GM11168 (cell line): ENCODE measurements around the gene FOXC2.

Source experiments
- in situ Hi-C: fragments of 300-500 bp; cut with MboI; formaldehyde crosslinking; loops from one replicate; pipeline ENCODE4 v1.12.0; 2022; ENCODE audit warnings: low sequenced_read_pairs; ENCODE audit not compliant: unreplicated experiment

The FOXC2 gene

DNA sequence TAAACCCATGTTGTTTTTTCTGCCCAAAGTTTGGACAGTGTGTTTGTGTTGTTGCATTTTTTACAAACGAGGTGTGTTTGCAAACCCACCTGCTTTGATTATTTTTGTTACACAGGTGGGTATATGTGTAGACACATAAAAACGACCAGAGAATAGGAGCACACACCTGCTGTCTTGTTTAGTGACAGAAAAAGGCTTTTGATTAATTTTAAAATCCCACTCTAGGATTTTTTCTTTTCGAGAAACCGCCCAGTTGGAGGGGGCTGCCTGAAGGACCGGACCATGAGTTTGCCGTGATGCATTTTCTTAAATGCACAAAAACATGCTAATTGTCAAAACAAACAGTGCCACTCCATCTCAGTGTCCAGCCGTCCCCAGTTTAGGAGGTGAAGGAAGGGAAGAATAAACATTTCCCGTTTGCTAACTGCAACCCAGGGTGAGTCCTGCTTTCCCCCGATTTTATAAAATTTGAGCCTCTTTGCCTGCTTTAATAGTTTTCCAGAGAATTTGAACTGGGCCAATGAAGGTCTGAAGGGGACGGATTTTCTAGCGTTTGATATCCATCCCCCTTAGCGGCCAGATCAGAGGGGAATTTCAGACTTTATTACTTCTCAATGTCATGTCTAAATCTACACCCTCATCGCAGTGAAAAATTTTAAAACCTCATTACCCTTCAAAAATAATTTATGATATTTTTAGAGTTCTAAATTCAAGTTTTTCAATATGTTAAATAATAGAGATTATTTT, 3.2 kb downstream of the FOXC2 start:
- in situ Hi-C loops: loop anchor here (10.0 to 25.0 kb wide), 2 partner anchors 505 to 717 kb away; no protein-coding TSS in a partner anchor

DNA sequence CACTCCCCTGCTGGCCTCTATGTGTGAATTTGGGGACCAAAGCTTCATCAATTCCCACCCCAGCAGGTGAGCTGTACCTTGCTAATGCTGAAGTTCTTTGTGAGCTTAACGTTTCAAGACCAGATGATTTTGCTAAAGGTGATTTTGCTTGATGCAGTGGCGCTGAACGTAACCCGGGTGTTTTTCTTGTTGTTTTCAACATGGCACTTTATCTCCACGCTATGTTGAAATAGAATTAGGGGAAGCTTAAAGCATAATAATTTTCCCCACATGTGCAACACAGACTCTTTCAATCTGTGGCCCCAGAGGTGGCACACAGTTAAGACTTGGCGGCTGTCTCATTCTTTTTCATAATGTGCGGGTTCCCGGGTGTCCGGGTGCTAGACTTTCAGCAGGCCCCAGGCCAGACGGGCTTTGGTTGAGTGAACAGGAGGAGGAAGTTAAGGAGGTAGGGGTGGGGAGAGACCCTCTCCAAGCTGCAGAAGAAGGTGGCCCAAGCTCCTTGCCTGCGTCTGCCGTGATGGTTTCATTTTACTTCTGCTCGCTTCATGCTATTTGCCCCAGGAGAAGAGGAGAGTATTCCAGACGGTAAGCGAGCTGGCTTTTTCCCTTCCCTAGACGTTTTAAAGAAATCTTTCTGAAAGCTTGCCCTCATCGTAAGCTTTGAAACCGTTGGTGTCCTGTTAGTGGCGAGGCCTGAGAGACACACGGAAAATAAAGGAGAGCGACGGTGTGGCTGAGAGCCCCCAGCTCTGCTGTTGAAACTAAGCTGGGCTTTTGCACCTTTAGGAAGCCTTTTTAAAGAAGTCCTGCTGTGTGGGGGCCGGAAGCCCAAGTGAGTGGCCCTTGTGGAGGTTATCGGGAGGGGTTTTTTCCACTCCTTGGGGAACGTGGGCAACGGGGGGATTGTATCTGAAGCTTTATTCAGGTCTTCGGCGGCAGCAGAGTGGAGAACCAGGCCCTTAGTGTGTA, 4.2 kb downstream of the FOXC2 start:
- in situ Hi-C loops: loop anchor here (25.0 kb wide), 1 partner anchor 716 kb away; no protein-coding TSS in a partner anchor

DNA sequence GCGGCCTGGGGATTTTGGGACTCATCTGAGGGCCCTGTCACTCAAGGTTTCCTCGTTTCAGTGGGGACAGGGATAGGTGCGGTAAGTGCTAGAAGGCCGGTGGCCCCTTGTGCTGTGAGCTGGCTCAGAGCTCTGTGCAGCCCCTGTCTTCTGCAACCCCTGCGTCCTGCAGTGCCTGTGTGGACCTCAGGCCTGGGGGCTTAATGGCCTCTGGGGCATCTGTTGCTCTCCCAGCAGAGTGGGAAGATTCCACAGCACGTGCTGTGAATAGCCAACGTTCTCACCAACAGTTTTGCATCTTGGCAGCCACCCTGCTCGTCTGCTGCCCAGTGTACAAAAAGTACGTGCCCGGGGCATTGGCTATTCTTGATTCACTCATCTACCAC, 4.9 kb downstream of the FOXC2 start:
- in situ Hi-C loops: loop anchor here (25.0 kb wide), 1 partner anchor 716 kb away; no protein-coding TSS in a partner anchor

DNA sequence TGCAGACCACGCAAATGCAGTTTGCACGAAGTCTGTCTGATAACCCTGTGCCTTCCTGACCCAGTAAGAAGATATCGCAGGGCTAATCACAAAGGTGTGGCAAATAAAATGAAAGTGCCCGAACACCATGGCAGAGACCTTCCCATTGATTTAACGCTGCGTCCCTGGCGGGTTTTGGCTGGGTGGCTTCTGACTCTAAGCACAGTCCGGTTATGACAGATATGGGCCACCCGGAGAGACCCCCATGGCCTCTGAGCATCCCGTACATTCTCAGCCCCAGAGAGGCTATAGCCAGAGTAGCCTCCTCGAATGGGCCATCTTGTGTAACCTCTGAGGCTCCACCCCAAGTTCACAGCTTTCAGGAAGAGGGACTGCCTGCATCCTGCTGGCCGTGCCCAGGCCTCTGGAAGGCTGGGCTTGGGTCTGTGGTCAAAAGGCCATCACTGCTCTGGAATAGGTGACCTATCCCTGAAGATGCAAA, 5.5 kb downstream of the FOXC2 start:
- in situ Hi-C loops: loop anchor here (25.0 kb wide), 1 partner anchor 715 kb away; no protein-coding TSS in a partner anchor

DNA sequence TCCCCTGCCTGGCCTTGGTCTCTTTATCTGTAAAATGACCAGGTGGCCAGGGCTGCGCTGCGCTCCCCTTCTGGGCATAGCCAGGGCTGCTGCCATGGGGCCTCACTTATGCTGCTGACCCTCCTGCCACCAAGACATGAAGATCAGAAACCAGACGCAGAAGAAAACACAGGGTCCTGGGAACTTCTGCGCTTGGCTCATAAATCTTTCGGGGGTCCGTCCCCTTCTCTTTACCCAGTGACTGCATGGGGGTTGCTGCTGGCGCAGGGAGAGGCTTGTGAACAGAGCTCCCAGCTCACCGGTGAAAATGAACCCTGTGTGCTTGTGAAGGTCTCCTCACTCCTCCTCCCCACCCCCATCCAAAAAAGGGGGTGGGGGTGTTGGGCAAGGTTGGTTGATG, 6.0 kb downstream of the FOXC2 start:
- in situ Hi-C loops: loop anchor here (25.0 kb wide), 1 partner anchor 715 kb away; no protein-coding TSS in a partner anchor

DNA sequence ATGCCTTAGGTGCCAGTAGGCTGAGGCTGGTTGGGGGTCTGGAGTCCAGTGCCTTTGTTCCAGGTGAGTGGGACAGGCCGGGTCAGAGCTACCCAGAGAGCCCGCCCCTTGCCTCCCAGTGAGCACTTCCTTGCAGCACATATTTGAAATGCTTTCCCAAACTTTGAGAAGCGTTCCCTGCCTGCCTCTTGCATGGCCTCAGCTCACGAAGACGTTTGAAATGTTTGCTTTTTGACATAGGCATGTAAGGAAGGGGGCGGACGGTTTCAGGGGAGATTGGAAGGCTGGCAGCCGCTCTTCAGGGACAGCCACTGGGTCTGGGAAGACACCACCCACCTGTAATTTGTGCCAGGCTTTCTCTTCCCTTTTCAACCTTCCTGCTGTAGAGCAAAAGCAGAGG, 6.6 kb downstream of the FOXC2 start:
- in situ Hi-C loops: loop anchor here (25.0 kb wide), 1 partner anchor 714 kb away; no protein-coding TSS in a partner anchor

DNA sequence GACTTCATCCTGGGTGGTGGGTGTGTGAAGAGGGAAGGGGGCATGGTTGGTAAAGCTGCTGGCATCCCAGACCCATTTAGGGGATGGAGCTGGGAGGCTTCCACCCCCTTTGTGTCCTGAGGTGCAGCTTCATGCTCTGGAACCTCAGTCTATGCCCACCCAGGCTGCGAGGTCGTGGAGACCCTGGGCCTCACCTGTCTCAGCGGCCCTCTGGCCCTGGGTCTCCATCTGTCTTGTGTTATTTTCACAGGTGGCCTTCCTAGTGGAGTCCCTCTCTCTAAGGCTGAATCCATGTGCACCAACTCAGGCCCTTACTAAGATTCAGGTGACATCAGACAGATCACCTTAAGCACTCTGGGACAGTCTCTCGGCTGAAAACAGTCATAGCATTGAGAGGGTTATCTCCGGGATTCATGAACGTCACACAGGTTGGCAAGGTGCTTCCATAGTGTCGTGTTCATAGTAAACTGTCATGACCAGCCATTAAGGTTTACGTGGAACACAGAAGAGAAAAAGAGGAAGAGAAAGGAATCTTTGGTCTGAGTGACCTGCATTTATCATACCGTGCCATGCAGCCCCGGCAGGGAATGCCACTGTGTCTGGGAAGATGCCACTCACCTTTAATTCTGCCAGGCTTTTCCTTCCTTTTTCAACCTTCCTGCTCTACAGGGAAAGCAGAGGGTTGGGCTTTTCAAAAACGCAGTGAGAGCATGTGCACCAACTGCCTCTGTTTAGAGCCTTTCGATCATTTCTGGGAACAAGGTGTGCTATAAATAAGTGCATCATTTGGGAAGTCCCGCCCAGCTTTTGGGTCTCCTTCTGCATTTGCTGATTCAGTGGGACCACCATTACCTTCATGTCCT, 7.2 kb downstream of the FOXC2 start:
- in situ Hi-C loops: loop anchor here (25.0 kb wide), 1 partner anchor 713 kb away; no protein-coding TSS in a partner anchor

DNA sequence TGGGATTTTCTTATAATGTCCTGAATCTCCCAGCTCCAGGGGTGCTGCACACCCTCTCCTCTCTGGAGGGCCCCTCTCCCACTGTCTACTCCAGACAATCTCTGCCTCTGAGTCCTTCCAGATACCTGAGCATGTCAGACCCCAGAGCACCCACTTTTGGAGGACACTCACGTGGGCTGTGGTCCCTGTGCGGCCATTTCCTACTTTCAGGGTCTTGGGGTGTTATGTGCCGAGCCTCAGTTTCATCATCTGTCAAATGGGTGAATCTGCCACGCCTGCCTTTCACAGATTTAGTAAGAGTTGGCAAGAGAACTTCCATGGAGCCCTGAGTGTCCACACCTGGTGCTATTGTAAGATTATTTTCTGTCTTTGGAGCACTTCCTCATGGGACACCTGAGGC, 8.0 kb downstream of the FOXC2 start:
- in situ Hi-C loops: loop anchor here (25.0 kb wide), 1 partner anchor 713 kb away; no protein-coding TSS in a partner anchor

DNA sequence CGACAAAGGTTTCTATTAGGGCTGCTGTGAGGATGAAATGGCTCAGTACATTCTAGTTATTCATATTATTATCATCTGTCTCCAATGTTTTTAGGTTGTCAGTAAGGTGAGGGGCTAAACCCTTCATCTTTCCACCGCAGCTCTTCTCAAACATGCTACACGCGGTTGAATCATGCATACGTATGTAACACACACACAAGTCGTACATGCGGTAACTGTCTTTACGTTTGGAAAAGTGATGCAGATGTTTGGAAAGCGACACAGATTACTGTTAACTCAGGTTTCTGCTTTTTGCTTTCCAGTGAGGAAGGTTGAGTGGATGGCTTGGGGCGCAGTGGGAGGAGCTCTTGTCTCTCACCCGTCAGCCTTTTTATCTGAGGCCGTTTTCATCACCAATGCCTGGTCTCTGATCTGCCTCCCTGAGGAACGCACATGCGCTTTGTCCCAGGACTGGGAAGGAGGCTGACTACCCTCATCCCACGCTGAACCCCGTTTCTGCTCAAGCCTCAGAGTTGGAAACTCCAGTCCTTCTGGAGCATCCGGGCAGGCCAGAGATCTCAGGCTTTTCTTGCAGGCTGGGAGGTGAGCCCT, 8.6 kb downstream of the FOXC2 start:
- in situ Hi-C loops: no loop called here

DNA sequence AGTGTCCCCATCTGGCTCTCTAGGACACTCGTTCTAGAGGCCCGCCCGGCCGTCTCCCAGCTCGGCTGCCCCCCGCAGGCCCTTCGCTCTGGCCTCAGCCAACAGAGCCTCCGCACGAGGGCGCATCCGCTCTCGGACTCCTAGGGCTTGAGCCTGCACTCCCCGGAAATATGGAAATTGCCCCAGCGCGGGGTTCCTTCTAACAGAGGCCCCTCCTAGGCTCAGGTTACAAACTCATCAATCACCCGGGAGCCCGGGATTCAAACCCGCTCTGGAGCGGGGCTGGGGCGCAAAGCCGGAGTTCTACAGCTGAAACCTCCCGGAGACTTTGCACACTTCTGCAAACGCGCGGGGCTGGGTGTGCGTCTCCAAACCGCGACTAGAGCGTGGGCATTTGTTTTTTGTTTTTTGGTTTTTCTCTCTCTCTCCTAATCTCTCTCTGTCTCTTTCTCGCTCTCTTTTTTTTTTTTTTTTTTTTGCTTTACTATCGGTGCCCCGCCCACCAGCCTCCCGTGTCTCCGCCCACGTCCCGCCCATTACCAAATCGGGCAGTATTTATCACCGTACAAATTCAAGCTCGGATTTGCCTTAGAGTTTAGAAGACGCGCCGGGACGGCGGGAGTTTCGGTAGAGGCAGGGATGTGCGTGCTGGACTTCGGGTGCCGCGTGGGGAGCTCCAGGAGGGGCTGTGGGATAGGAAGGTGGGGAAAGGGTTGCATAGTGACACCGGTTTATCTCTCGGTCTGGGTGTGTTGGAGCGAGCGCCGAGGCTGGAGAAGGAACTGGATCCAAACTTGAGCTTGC, 9.3 kb downstream of the FOXC2 start:
- in situ Hi-C loops: no loop called here

DNA sequence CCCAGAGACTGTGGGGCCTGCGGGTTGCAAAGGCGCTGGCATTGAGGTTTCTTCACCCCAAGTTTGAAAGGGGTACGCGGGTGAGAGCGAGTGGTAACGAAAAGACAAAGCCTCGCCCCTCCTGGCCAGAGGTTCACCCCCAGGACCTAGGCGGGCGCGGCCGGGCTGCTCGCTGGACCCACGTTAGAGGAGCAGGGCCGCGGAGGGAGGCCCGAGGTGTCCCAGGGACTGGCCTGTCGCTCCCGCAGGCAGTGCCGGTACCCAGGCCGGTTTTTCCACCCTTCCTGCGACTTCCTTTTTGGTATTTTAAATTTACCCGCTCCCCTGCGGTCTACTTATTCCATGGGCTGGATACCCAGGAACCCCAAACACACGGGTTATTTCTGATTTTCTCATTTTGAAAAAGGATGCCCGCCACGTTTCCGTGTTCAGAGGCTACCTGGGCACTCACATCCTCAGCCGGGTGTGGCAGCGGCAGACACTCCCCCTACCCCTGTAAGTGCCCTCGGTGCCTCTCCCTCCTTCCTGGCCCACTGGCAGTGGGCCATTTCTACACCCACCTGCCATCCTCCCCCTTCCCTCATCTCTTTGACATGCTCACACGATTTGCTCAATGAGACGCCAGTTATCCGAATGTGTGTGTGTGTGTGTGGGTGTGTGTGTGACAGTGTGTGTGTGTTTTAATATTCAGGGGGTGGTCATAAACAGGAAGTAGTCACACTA, 10.1 kb downstream of the FOXC2 start:
- in situ Hi-C loops: no loop called here

DNA sequence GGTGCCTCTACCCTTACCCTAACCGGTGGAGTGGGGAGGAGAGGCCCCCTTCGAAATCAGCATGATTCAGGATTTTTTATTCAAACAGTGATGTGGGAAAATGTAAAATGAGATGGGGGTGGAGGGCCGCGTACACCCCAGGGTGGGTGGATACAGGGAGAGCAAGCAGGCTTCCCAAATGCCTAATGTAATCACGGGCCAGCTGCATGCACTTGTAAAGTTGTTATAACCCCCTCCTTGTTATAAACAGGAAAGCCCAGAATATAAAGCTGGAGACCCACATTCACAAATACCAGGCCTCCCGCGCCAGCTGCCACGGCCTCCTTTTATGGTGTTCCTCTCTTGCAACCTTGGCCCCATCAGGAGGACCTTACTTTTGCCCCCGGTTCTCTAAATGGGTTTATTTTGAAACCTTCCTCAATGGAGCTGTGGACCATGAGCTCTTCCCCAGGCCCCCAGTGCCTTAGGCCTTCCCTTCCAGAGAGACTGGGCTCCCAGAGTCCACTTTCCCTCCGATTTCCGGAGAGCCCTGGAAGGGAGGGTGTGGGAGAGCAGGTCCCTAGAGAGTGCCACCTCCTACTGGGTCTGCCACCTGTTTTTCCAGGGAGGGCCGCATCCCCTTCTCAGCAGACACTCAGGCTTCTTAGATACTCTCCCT, 10.8 kb downstream of the FOXC2 start:
- in situ Hi-C loops: no loop called here

DNA sequence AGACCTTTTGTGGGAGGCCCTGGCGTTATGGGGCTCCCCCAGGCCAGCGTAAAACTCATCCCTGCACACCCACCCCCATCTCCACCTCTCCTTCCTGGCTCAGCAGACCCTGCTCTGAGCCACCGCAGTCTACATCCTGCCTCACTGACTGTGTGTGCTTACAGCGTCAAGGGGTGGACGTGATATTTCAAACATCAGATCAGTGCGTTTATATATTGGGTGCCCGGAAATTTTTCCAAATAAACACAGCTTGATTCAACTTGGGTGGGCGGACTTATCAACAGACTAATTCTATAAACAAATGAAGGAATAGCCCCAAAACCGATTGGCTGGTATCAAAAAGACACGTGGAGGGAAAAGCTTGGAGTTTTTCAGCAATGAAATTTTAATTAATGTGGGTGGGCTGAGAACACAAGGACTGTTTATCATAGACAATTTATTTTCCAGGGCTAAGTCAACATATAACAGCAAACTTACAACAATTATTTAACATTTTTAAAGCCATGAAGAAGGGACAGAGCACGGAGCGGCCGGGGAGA, 11.5 kb downstream of the FOXC2 start, which contains the start of gene FOXL1:
Gene FOXL1 (plus strand): TSS at position 489 of the 539 bp plus-strand sequence. CDS start 175 bp downstream, outside the sequence.
- in situ Hi-C loops: no loop called here

DNA sequence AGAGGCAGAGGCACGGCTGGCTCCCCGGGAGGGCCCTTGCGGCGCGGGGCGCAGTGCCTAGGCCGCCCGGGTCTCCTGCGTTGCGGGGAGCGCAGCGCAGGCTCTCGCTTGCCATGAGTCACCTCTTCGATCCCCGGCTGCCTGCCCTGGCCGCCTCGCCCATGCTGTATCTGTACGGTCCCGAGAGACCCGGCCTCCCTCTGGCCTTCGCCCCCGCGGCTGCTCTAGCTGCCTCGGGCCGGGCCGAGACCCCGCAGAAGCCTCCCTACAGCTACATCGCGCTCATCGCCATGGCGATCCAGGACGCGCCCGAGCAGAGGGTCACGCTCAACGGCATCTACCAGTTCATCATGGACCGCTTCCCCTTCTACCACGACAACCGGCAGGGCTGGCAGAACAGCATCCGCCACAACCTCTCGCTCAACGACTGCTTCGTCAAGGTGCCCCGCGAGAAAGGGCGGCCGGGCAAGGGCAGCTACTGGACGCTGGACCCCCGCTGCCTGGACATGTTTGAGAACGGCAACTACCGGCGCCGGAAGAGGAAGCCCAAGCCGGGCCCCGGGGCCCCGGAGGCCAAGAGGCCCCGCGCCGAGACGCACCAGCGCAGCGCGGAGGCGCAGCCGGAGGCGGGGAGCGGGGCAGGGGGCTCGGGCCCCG, 12.1 kb downstream of the FOXC2 start:
- in situ Hi-C loops: no loop called here

DNA sequence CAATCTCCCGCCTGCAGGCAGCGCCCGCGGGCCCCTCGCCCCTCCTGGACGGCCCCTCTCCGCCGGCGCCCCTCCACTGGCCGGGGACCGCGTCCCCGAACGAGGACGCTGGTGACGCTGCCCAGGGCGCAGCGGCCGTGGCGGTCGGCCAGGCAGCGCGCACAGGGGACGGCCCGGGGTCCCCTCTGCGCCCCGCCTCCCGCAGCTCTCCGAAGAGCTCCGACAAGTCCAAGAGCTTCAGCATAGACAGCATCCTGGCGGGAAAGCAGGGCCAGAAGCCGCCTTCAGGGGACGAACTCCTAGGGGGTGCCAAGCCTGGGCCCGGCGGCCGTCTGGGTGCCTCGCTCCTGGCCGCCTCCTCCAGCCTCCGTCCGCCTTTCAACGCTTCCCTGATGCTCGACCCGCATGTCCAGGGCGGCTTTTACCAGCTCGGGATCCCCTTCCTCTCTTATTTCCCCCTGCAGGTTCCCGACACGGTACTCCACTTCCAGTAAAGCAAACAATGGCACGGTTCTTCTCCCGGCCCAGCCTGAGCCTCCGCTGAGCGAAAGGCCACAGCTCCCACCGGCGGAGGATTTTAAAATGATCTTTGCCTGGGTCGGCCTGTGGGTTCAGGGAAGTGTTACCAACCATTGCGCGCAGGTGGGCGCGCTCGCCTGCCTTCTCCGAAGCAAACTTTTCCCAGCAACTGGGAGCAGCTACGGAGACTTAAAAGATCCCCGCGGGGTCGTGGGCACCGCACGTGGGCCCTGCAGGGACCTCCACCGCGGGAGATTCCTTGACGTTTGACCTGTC, 12.8 kb downstream of the FOXC2 start:
- in situ Hi-C loops: no loop called here
